HG03097 (cell line): ENCODE results near the gene CCDC102A.
"Not testable (repeated sequence)": the region's sequence is repeated elsewhere in the genome, so short reads cannot be mapped to it uniquely, and the experiment has no call there.

Source experiments
- ATAC-seq: cut with Tn5 transposase; IDR thresholded peaks from one replicate; pipeline ENCODE4 v1.9.1; 2021; ENCODE audit not compliant: unreplicated experiment, low FRiP score

The CCDC102A gene

GRCh38 chr16:57536306-57537193 lies at the start of gene CCDC102A:
CCDC102A (minus strand) TSS chr16:57536571; CDS start chr16:57529177, 7,394 bp downstream.
- peak; percentile 4 for ATAC-seq

- ATAC-seq, result no peak
These were observed 48.8 kb upstream of the CCDC102A start for GRCh38 chr16:57585051-57585687.

- ATAC-seq, result no peak
These were observed 42.9 kb upstream of the CCDC102A start for GRCh38 chr16:57579361-57579665.

GRCh38 chr16:57578521-57579360 lies 42.4 kb upstream of the CCDC102A start:
- ATAC-seq, result no peak

GRCh38 chr16:57577691-57578224 lies 41.4 kb upstream of the CCDC102A start:
- ATAC-seq, result no peak

- no peak for ATAC-seq
These were observed 40.8 kb upstream of the CCDC102A start for GRCh38 chr16:57577214-57577613.

GRCh38 chr16:57576429-57576870 lies 40.1 kb upstream of the CCDC102A start:
- ATAC-seq, result no peak

GRCh38 chr16:57575468-57576277 lies 39.3 kb upstream of the CCDC102A start:
- no peak for ATAC-seq

- ATAC-seq, result no peak
These were observed 38.5 kb upstream of the CCDC102A start for GRCh38 chr16:57574646-57575467.

GRCh38 chr16:57574086-57574485 lies 37.7 kb upstream of the CCDC102A start:
- ATAC-seq, result no peak

- no peak for ATAC-seq
These were observed 36.8 kb upstream of the CCDC102A start for GRCh38 chr16:57572978-57573728.

- ATAC-seq, result no peak
These were observed 34.7 kb upstream of the CCDC102A start for GRCh38 chr16:57571098-57571497.

- ATAC-seq, result no peak
These were observed 34.1 kb upstream of the CCDC102A start for GRCh38 chr16:57570301-57571070.

GRCh38 chr16:57569306-57569946 lies 33.1 kb upstream of the CCDC102A start:
- ATAC-seq, result no peak

- not testable (repeated sequence) for ATAC-seq
These were observed 32.4 kb upstream of the CCDC102A start for GRCh38 chr16:57568772-57569171.

GRCh38 chr16:57568173-57568678 lies 31.9 kb upstream of the CCDC102A start:
- ATAC-seq, result no peak

- no peak for ATAC-seq
These were observed 31.3 kb upstream of the CCDC102A start for GRCh38 chr16:57567691-57568090.
